Transverse colon (tissue), 4 donors: ENCODE measurements around the gene LRRN4CL. TPM values are rescaled to one million over a fixed set of nuclear protein-coding genes. Genes with fewer than 3 reads are reported as not detected.

Experiments used
- DNase-seq: peaks from one replicate; pipeline ENCODE4 v3.0.0-alpha.2; 2019
- H3K27ac ChIP-seq, 4 donors: fragments of 200-600 bp; sonication (generic); 2 replicates each; pipeline ENCODE4 v1.5.1; 2016 to 2018; ENCODE audit warnings: inconsistent platforms in 4 of 4
- H3K27me3 ChIP-seq: fragments of 200-600 bp; sonication (generic); 2 replicates; pipeline ENCODE4 v1.5.1; 2017; ENCODE audit warnings: inconsistent platforms
- H3K36me3 ChIP-seq, 4 donors: fragments of 200-600 bp; sonication (generic); 2 replicates each; pipeline ENCODE4 v1.5.1; 2017 to 2019; ENCODE audit warnings: inconsistent platforms in 4 of 4
- H3K4me1 ChIP-seq, 4 donors: fragments of 200-600 bp; sonication (generic); 2 replicates each; pipeline ENCODE4 v1.5.1; 2017 to 2020; ENCODE audit warnings: inconsistent platforms in 4 of 4
- H3K4me3 ChIP-seq, 4 donors: fragments of 200-600 bp; sonication (generic); 1 replicate in 1 of 4; 2 replicates in 3 of 4; pipeline versions ENCODE4 v1.5.1 to v1.6.1; 2017 to 2019; ENCODE audit warnings: inconsistent platforms in 4 of 4
- H3K9me3 ChIP-seq, 2 donors: fragments of 200-600 bp; sonication (generic); 2 replicates each; pipeline ENCODE4 v1.5.1; 2017 to 2019; ENCODE audit warnings: inconsistent platforms in 2 of 2
- EP300 ChIP-seq: sonication (generic); formaldehyde crosslinking; IDR thresholded peaks from one replicate; pipeline ENCODE4 v1.6.1; 2017; ENCODE audit warnings: antibody characterized with exemption, low read depth
- POLR2A ChIP-seq: fragments of 450-650 bp; IDR thresholded peaks from one replicate; pipeline ENCODE4 v1.6.1; 2016; ENCODE audit warnings: antibody characterized with exemption, mild to moderate bottlenecking, moderate library complexity
- POLR2AphosphoS5 ChIP-seq, 3 donors: sonication (generic); formaldehyde crosslinking; IDR thresholded peaks; one replicate each; pipeline ENCODE4 v1.6.1; 2016; ENCODE audit warnings: antibody characterized with exemption in 3 of 3
- WGBS, 2 donors: methylation state at CpG; one replicate each; pipeline ENCODE4 v1.1.5; 2018; ENCODE audit warnings: low coverage in 1 of 2; 5-methylcytosine and 5-hydroxymethylcytosine counted together
- in situ Hi-C, 4 donors: fragments of 200-750 bp; cut with MboI; loops; one replicate each; pipeline versions ENCODE4 v1.15.0 to v1.15.1; 2017; ENCODE audit warnings: low sequenced_read_pairs in 3 of 4, low pct_ligation_motif_present in 1 of 4, low pct_unique_long_range_greater_than_20kb in 1 of 4
- intact Hi-C: fragments of 100-400 bp; cut with DNase I; formaldehyde crosslinking; loops from one replicate; pipeline ENCODE4 v1.15.1; 2023; ENCODE audit warnings: low total_unique reads
- total RNA-seq, 4 donors: library from RNA; depleted of rRNA; stranded (reverse); fragments of >200 nt; gene quantifications; one replicate each; pipeline ENCODE4 v1.1.0, GENCODE V29; 2016
- TF ChIP-seq, protein P1 (sequence below), 5 experiments: fragments of 200-600 bp in 3 of 5; fragments of 450-650 bp in 2 of 5; sonication (generic) in 3 of 5; IDR thresholded peaks; 1 replicate in 2 of 5; 2 replicates in 3 of 5; pipeline ENCODE4 v1.5.1; 2016 to 2017; ENCODE audit warnings: antibody characterized with exemption in 5 of 5, inconsistent platforms in 3 of 5, mild to moderate bottlenecking in 2 of 5, moderate library complexity in 1 of 5

The LRRN4CL gene
- total RNA-seq, 4 donors from 2014 or later = 8.2 to 24.7 (median 9.0) TPM

DNA sequence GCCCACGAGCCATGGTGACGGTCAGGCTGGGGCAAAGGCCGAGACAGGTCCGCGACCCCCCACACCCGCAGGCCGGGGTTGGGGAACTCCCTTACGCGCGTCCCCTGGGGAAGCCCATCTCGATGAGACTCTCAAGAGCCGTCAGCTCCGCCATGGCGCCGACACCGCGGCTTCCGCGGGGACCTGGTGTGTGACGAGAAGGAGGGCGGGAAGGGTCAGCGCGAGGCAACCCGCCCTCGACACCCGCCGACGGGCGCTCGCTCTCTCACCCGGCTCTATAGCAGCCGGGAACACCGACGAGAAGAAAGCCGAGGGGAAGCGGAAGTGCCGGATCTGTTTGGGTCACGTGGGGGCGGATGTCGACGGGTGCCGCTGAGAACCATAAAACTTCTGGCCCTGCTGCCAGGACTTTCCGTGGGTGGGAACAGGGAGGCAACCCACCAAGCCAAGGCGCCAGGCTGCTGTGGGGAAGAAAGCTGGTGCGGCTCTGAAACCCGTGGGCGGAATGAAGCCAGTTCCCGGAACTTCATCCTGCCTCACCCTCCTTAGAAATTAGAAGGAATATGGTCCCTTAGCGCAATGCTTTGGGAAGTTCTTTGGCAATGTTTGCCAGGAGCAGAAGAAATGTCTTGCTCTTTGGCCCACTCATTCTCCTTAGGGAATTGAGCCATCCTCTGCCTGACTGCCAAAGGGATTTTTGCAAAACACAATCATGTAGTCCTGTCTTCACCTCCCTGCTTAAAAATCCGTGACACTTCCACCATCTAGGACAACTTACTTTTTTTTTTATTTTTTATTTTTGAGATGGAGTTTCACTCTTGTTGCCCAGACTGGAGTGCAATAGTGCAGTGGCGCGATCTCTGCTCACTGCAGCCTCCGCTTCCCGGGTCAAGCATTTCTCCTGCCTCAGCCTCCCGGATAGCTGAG, 10.3 kb downstream of the LRRN4CL start, which contains the start of gene UBXN1:
Gene UBXN1 (minus strand): TSS at position 304 of the 927 bp plus-strand sequence. CDS start 150 bp downstream, at position 154.
- Histone ChIP-seq H3K4me1 (peaks cover 14 to 28% (median 16%) of the 10 kb centered on the region in 4 donors), H3K36me3 (peaks cover 0 to 15% (median 3%) of the 10 kb centered on the region in 4 donors), H3K4me3 (peak within 1 kb of the TSS; percentile 81 to 88 (median 86)), H3K27ac (peak within 1 kb of the TSS; percentile 89 to 95 (median 94)), H3K27me3 (no peaks in the 10 kb centered on the region), H3K9me3 (no peaks in the 10 kb centered on the region)
- intact Hi-C loops = no loop called here
- in situ Hi-C loops = loop anchor here in 2 of 4 donors (25.0 kb wide), 2 partner anchors 267 to 292 kb away; partner anchors contain the start of gene SCGB1A1 (in 1 of the 2)
- TF ChIP-seq POLR2A (peak; percentile 81), POLR2AphosphoS5 (IDR thresholded peaks at IDR 0.05) (peak; percentile 83 to 86 (median 85)), EP300 (no peak)
- TF ChIP-seq, protein P1, sequence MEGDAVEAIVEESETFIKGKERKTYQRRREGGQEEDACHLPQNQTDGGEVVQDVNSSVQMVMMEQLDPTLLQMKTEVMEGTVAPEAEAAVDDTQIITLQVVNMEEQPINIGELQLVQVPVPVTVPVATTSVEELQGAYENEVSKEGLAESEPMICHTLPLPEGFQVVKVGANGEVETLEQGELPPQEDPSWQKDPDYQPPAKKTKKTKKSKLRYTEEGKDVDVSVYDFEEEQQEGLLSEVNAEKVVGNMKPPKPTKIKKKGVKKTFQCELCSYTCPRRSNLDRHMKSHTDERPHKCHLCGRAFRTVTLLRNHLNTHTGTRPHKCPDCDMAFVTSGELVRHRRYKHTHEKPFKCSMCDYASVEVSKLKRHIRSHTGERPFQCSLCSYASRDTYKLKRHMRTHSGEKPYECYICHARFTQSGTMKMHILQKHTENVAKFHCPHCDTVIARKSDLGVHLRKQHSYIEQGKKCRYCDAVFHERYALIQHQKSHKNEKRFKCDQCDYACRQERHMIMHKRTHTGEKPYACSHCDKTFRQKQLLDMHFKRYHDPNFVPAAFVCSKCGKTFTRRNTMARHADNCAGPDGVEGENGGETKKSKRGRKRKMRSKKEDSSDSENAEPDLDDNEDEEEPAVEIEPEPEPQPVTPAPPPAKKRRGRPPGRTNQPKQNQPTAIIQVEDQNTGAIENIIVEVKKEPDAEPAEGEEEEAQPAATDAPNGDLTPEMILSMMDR (IDR thresholded peaks at IDR 0.05) = no peak
- 9 to 43% methylated on average over 6 to 48 of the region's 55 CpGs for WGBS, 2 donors
- DNase-seq = peak; percentile 92

DNA sequence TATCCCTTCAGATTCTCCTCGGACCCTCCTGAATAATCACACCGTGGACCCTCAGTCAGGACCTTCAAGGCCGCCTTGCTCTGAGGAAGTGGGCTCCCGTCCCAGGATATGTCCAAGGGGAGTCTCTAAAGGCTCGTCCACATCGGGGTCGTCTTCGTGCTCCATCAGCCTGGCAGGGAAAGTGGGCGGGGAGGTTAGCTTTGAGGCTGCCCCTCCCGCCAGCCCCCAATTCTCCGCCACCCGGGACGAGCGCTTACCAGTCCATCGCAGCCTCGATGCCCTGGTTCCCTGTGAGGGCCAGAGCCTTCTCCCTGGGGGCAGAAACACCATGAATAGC, 10.9 kb downstream of the LRRN4CL start:
- DNase-seq = no peak
- in situ Hi-C loops = loop anchor here in 2 of 4 donors (25.0 kb wide), 2 partner anchors 266 to 291 kb away; partner anchors contain the start of gene SCGB1A1 (in 1 of the 2)
- 4% methylated on average over 14 of the region's 16 CpGs; no CpG with 5 or more reads in 1 of the 2 donors for WGBS, 2 donors
- H3K9me3 ChIP-seq = no peaks in the 10 kb centered on the region
- TF ChIP-seq POLR2AphosphoS5 (IDR thresholded peaks at IDR 0.05) = no peak
- no peak for TF ChIP-seq POLR2A
- TF ChIP-seq, protein P1 (IDR thresholded peaks at IDR 0.05) = no peak
- TF ChIP-seq EP300 = no peak
- H3K36me3 ChIP-seq = peaks cover 0 to 15% (median 3%) of the 10 kb centered on the region in 4 donors
- no peaks in the 10 kb centered on the region for H3K27me3 ChIP-seq
- peak overlapping the region; percentile 89 to 95 (median 94) for H3K27ac ChIP-seq
- H3K4me3 ChIP-seq = peak overlapping the region; percentile 81 to 88 (median 86)
- peaks cover 14 to 35% (median 16%) of the 10 kb centered on the region in 4 donors for H3K4me1 ChIP-seq
- intact Hi-C loops = no loop called here

DNA sequence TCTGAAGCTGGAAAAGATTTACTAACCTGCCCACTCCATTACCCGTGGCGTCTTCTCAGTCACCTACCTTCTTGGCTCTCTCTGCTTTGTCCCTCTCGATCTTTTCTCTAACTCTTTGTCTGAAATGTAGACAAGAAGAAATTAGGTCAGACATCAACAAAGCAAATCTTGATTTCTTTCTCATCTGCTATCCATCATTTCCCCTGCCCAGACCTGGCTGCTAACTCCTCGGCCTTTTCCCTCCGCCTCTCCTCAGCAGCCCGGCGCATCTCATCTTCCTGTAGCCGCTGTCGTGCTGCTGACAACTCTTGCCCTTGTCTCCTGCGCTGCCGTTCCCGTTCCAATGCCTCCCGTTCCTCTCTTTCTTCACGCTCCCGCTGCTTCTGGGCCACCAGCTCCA, 11.6 kb downstream of the LRRN4CL start:
- H3K4me3 ChIP-seq = peak overlapping the region in 1 of 4 donors; percentile 85
- TF ChIP-seq, protein P1 (IDR thresholded peaks at IDR 0.05) = no peak
- TF ChIP-seq POLR2A (no peak), POLR2AphosphoS5 (IDR thresholded peaks at IDR 0.05) (no peak), EP300 (no peak)
- no peaks in the 10 kb centered on the region for H3K9me3 ChIP-seq
- H3K27ac ChIP-seq = peak overlapping the region in 2 of 4 donors; percentile 93 to 95
- no peaks in the 10 kb centered on the region for H3K27me3 ChIP-seq
- peaks cover 21 to 38% (median 23%) of the 10 kb centered on the region in 4 donors for H3K4me1 ChIP-seq
- intact Hi-C loops (no loop called here), in situ Hi-C loops (loop anchor here in 2 of 4 donors (25.0 kb wide), 2 partner anchors 265 to 290 kb away; partner anchors contain the start of gene SCGB1A1 (in 1 of the 2))
- no peak for DNase-seq
- 80 to 87% methylated on average over 5 to 15 of the region's 15 CpGs for WGBS, 2 donors
- peaks cover 0 to 15% (median 3%) of the 10 kb centered on the region in 4 donors for H3K36me3 ChIP-seq

DNA sequence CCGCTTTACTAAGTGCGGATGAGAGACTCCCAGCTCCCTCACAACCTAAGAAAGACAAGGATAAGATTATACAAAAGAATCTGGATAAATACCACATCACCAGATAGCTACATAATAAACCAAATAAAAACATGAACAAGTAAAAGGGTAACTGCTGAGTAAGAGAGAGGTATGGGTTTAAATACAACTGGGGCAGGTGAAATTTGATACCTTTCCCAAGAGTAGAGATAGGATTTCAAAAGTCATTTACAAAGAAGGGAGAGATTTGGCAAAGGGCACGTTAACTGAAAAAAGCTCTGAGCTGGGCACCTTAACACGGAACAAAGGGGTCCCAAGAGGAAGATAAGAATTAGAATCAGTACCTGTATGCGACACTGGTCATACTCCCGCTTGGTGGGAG, 12.2 kb downstream of the LRRN4CL start:
- Histone ChIP-seq H3K36me3 (peaks cover 0 to 15% (median 3%) of the 10 kb centered on the region in 4 donors), H3K4me1 (peaks cover 24 to 41% (median 26%) of the 10 kb centered on the region in 4 donors), H3K27me3 (no peaks in the 10 kb centered on the region), H3K9me3 (no peaks in the 10 kb centered on the region), H3K27ac (no peak overlapping the region), H3K4me3 (no peak overlapping the region)
- in situ Hi-C loops = loop anchor here in 2 of 4 donors (25.0 kb wide), 2 partner anchors 265 to 290 kb away; partner anchors contain the start of gene SCGB1A1 (in 1 of the 2)
- intact Hi-C loops = no loop called here
- DNase-seq = no peak
- TF ChIP-seq POLR2AphosphoS5 (IDR thresholded peaks at IDR 0.05) (no peak), EP300 (no peak), POLR2A (no peak)
- TF ChIP-seq, protein P1 (IDR thresholded peaks at IDR 0.05) = no peak
- 82 to 88% methylated on average over 6 of the region's 6 CpGs for WGBS, 2 donors
